GM12873 (cell line): ENCODE data around the gene SEMA6A.

Source experiments
- CTCF ChIP-seq: IDR thresholded peaks from 2 replicates; pipeline ENCODE4 v1.5.1; 2012; ENCODE audit warnings: low read depth, mild to moderate bottlenecking, moderate library complexity, low read length, control low read depth; ENCODE audit not compliant: insufficient read depth; ENCODE audit errors: missing control alignments

SEMA6A gene

DNA sequence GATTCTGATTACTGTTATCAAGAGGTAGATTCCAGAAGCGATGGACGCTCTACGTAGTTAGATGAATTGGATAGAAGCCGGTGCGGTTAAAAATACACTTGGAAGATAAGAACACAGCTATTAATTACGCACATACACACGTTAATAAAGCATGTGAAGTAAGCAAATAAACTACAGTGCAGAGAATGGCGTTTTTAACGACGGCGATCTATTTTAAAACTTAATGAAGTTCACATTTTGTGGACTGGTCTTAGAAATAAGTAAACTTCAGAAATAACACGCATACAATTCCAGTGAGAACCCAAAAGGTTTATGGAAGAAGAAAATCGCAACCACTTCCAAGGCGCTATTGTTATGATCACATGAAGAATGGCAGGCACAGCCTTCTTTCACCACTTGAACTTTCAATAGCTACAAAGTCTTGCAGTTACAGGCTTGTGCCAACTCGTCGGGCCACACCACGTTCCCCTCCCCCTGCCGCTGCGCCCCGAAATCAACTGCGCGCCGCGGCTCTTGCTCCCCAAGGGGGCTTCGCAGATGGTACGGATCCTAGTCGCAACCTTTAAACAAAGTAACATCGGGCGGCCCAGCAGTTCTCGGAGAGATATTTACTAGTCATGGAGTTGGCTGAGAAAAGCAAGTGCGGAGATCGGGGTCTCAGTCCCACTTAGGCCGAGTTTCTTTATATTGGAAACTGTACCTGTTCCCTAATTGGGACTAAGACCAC is 866 bp upstream of the SEMA6A start:
- no peak for TF ChIP-seq CTCF

- TF ChIP-seq CTCF = no peak
Measured at GRCh38 chr5:116573702-116574366, 789 bp downstream of the SEMA6A start.

GRCh38 chr5:116573279-116573701 is 1.3 kb downstream of the SEMA6A start:
- TF ChIP-seq CTCF = no peak

- no peak for TF ChIP-seq CTCF
Measured at GRCh38 chr5:116572350-116573278, 2.0 kb downstream of the SEMA6A start.

DNA sequence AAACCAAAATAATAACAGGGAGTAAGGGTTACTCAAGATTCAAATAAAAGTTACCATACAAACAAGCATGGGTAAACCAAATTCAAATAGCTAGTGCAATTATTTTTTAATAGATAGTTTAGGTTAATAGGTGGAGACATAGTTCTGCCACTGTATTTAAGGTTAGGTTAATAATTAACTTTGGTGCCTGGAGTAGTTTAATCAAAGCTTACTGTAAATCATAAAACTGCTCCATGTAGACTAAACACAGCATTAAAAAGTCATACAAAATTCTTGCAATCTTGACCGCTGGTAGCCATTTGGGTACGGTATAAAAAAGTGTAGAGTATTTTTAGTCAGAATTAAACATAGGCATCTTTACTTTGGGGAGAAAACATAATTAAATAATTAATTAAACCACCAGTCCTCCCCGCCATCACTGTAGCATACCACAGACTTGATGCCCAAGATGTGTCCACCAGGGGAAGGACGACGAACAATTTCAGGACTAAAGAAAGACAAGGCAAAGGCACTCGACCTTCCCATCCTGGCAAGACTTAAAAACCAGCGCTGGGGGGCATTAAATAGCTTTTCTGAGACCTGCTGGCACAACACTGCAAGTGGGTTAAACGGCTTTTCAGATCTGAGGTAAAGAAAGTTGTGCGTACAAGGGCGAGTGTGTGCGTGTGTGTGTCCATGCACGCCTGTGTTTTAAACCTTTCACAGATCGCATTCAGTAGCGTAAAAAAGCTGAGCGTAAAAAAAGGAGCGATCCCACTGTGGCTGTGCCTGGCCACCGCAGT is 2.9 kb downstream of the SEMA6A start:
- TF ChIP-seq CTCF = no peak

- TF ChIP-seq CTCF = no peak
Measured at GRCh38 chr5:116569999-116570398, 4.6 kb downstream of the SEMA6A start.

DNA sequence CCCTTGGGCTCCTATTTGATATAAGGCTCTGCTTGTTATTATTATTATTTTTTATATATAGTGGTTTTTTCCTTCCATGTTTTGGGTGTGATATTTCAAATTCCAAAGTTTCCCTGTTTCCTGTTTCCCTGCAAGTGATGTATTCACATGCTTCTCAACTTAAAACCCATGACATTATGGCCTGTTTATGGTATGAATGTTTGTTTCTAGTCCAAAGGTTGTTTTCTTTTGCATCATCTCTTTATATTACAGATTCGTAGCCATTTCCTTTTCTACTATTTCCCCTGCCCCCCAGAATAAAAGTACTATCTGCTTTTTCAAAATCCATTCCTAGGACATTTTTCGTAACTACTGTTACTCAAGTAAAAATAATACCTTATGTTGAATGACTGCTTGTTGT is 7.5 kb downstream of the SEMA6A start:
- no peak for TF ChIP-seq CTCF
